GM12891 (cell line): ENCODE data around the gene SNX10.

Experiments
- DNase-seq: peaks from one replicate; pipeline ENCODE4 v3.0.0; 2011; ENCODE audit warnings: low spot score; ENCODE audit not compliant: insufficient read length
- FAIRE-seq: peaks from 2 replicates; lab custom pipeline; 2011; peaks lifted over from hg19 to GRCh38; lab: Jason Lieb, UNC
- PAX5 ChIP-seq: IDR thresholded peaks from 2 replicates; pipeline ENCODE4 v1.6.1; 2011; ENCODE audit warnings: low read length, moderate library complexity, mild to moderate bottlenecking; ENCODE audit not compliant: insufficient read depth, severe bottlenecking
- POLR2A ChIP-seq: IDR thresholded peaks from 2 replicates; pipeline ENCODE4 v1.6.1; 2011; ENCODE audit warnings: low read depth, low read length, control low read depth
- POLR2AphosphoS5 ChIP-seq: IDR thresholded peaks from 2 replicates; pipeline ENCODE4 v1.6.1; 2011; ENCODE audit warnings: low read depth, low read length, control low read depth
- POU2F2 ChIP-seq: IDR thresholded peaks from 2 replicates; pipeline ENCODE4 v1.6.1; 2011; ENCODE audit warnings: low read depth, mild to moderate bottlenecking, control low read depth, low read length, moderate library complexity
- SPI1 ChIP-seq: IDR thresholded peaks from 2 replicates; pipeline ENCODE4 v1.6.1; 2011; ENCODE audit warnings: low read depth, low read length, control low read depth
- TAF1 ChIP-seq: IDR thresholded peaks from 2 replicates; pipeline ENCODE4 v1.6.1; 2011; ENCODE audit warnings: low read depth, low read length, control low read depth

Gene SNX10

GRCh38 chr7:26349005-26349915 lies 57.6 kb downstream of the SNX10 start:
- TF ChIP-seq TAF1: no peak
- TF ChIP-seq POU2F2: no peak
- no peak for TF ChIP-seq POLR2AphosphoS5
- FAIRE-seq (no peak), DNase-seq (no peak)

- TF ChIP-seq TAF1: no peak
- no peak for TF ChIP-seq POU2F2
- TF ChIP-seq PAX5: no peak
- no peak for TF ChIP-seq POLR2A
- TF ChIP-seq SPI1: no peak
- no peak for TF ChIP-seq POLR2AphosphoS5
- FAIRE-seq (no peak), DNase-seq (no peak)
Observed at GRCh38 chr7:26351171-26351570, 59.5 kb downstream of the SNX10 start.

GRCh38 chr7:26356229-26356628 lies 64.6 kb downstream of the SNX10 start:
- FAIRE-seq (no peak), DNase-seq (no peak)
- TF ChIP-seq SPI1 (no peak), POLR2AphosphoS5 (no peak), POLR2A (no peak), POU2F2 (no peak), PAX5 (no peak), TAF1 (no peak)

GRCh38 chr7:26356929-26357798 lies 65.5 kb downstream of the SNX10 start:
- TF ChIP-seq POU2F2 (no peak), POLR2AphosphoS5 (no peak), PAX5 (no peak), POLR2A (no peak), SPI1 (no peak), TAF1 (no peak)
- FAIRE-seq: no peak

GRCh38 chr7:26357799-26358151 lies 66.1 kb downstream of the SNX10 start:
- TF ChIP-seq POLR2AphosphoS5 (no peak), POLR2A (no peak), POU2F2 (no peak), TAF1 (no peak), PAX5 (no peak), SPI1 (no peak)
- FAIRE-seq (peak; percentile 26), DNase-seq (no peak)

More at GRCh38 chr7:26356929-26357798, 65.5 kb downstream of the SNX10 start:
- DNase-seq: no peak

- DNase-seq: no peak
- no peak for TF ChIP-seq POLR2A
- no peak for TF ChIP-seq PAX5
- TF ChIP-seq TAF1: no peak
- no peak for TF ChIP-seq POU2F2
- FAIRE-seq: no peak
Observed at GRCh38 chr7:26360650-26361049, 69.0 kb downstream of the SNX10 start.

- no peak for FAIRE-seq
- no peak for DNase-seq
- TF ChIP-seq POU2F2 (no peak), PAX5 (no peak), TAF1 (no peak), POLR2A (no peak), SPI1 (no peak), POLR2AphosphoS5 (no peak)
Observed at GRCh38 chr7:26361637-26362036, 70.0 kb downstream of the SNX10 start.

GRCh38 chr7:26363465-26363864 lies 71.8 kb downstream of the SNX10 start:
- TF ChIP-seq POU2F2 (no peak), TAF1 (no peak), POLR2AphosphoS5 (no peak)
- FAIRE-seq (no peak), DNase-seq (no peak)

GRCh38 chr7:26365077-26365900 lies 73.6 kb downstream of the SNX10 start:
- peak; percentile 81 for TF ChIP-seq SPI1
- no peak for TF ChIP-seq POLR2A
- peak; percentile 95 for TF ChIP-seq POU2F2
- peak; percentile 91 for FAIRE-seq
- DNase-seq: no peak
